C1 segment of cervical spinal cord (tissue), 14 donors: ENCODE measurements around the gene SF3A2.

ENCODE experiments used
- DNase-seq, 14 donors: peaks; one replicate each; lab custom pipeline; 2025; lab: John Stamatoyannopoulos, UW

Gene SF3A2

DNA sequence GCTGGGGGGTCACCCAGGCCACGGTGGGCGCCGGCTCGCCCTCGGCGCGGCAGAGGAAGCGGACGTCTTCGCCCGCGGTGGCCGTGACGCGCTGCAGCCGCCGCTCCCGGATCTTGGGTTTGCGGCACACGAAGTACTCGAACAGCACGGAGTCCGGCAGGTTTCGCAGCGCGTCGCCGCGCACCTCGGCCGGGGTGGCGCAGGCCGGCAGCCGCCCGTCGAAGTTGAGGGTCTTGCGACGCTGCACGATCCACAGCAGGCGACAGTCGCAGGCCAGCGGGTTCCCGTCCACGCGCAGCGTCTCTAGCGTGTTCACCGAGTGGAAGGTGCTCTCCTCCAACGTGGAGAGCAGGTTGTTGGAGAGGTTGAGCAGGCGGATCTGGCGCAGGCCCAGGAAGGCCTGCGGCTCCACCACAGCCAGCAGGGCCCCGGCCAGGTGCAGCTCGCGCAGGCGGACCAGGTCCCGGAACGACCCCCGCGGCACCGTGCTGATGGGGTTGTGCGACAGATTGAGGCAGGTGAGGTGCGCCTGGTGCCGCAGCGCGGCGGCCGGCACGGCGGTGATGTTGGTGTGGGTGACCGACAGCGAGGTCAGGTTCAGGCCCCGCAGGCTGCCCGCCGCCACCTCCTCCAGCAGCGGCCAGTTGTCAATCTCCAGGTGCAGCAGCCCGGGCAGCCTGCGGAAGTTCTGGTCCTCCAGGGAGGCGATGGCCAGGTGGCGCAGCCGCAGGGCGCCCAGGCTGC, 54.0 kb downstream of the SF3A2 start:
- DNase-seq = no peak

DNA sequence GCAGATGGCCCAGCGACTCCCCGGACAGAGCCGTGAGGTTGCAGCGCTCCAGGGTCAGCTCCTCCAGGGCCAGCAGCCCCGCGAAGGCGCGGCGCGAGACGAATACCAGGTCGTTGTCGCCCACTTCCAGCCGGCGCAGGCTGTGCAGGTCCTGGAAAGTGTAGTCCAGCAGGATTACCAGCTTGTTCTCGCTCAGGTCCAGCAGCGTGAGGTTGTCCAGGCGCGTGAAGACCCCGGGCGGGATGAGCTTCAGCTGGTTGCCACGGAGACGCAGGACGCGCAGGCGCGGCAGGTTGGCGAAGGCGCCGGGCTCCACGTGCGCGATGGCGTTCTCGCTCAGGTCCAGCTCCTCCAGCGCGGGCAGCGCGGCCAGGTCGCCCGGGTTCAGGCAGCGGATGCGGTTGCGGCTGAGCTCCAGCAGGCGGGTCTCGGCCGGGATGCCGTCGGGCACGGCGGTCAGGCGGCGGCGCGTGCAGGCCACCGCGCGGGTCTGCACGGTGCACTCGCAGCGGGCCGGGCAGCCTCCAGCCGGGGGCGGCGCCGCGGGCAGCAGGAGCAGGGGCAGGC, 54.6 kb downstream of the SF3A2 start:
- peak in 1 of 14 donors; percentile 19 for DNase-seq

DNA sequence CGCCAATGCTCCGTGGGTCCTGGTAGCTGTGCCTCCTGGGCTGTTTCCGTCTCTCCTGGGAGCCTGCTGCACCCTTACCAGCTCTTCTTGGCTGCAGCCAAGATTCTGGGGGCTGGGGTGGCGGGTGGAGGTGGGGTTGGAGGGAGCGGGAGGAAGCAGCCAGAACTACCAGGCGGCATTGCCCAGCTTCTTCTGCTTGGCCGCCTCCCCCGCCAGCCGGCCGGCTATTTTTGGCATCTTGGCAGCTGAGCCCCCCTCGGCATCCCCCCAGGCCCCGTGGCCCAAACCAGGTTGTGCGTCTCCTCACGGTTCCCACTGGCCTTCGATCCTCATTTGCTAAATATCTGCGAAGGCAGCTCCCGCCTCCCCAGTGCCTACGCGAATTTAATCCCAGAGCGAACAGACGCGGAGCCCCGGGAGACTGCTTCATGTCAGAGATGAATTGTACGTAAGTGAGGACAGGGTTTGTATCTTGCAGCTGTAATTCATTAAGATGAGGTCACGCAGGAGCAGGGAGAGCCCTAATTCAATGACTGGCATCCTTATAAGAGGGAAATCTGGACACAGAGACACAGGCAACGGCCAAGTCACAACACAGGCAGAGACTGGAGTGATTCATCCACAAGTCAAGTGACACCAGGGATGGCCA, 58.2 kb downstream of the SF3A2 start:
- peak in 12 of 14 donors; percentile 32 to 85 (median 70) for DNase-seq

DNA sequence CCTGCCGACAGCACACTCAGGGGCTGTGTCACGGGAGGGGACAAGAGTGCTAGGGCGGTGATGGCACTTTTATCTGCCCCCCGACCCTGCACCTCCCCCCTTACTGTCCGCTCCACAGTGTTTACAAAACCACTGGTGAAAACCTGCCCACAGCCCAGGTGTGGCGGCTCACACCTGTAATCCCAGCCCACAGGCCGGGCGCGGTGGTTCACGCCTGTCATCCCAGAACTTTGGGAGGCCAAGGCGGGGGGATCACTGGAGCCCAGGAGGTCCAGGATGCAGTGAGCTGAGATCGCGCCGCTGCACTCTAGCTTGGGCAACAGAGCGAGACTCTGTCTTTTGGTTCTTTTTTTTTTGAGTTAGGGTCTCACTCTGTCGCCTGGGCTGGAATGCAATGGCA, 59.5 kb downstream of the SF3A2 start:
- no peak for DNase-seq
